Retinal pigment epithelial cell (primary cell): ENCODE data around the gene XKR7.

Experiments
- DNase-seq: peaks from one replicate; pipeline ENCODE4 v3.0.0-alpha.2; 2010; ENCODE audit warnings: low read depth
- H3K4me3 ChIP-seq: 2 replicates; pipeline ENCODE4 v1.5.1; 2011; ENCODE audit warnings: mild to moderate bottlenecking, low read length, control low read depth, moderate library complexity
- CTCF ChIP-seq: conservative IDR thresholded peaks from 2 replicates; pipeline ENCODE4 v1.5.1; 2011; ENCODE audit warnings: low read depth, low read length, control low read depth, inconsistent platforms

XKR7 gene

GRCh38 chr20:32037929-32038328, 70.0 kb downstream of the XKR7 start:
- H3K4me3 ChIP-seq, result no peak overlapping the region
- TF ChIP-seq CTCF, result no peak
- DNase-seq, result no peak

GRCh38 chr20:32040142-32040953, 72.4 kb downstream of the XKR7 start:
- no peak overlapping the region for H3K4me3 ChIP-seq
- DNase-seq, result no peak
- TF ChIP-seq CTCF, result no peak

GRCh38 chr20:32045999-32046398, 78.0 kb downstream of the XKR7 start:
- no peak overlapping the region for H3K4me3 ChIP-seq
- DNase-seq, result no peak
- no peak for TF ChIP-seq CTCF

GRCh38 chr20:32050324-32050841, 82.4 kb downstream of the XKR7 start:
- no peak overlapping the region for H3K4me3 ChIP-seq
- no peak for TF ChIP-seq CTCF
- DNase-seq, result no peak

- no peak overlapping the region for H3K4me3 ChIP-seq
- DNase-seq, result no peak
- no peak for TF ChIP-seq CTCF
Observed at GRCh38 chr20:32050851-32051556, 83.1 kb downstream of the XKR7 start.

GRCh38 chr20:32051720-32052089, 83.8 kb downstream of the XKR7 start:
- H3K4me3 ChIP-seq, result no peak overlapping the region
- no peak for DNase-seq
- no peak for TF ChIP-seq CTCF
